H1 (cell line): ENCODE measurements around the gene LAPTM4A. TPM values are rescaled to one million over a fixed set of nuclear protein-coding genes. Genes with fewer than 3 reads are reported as not detected.

Source experiments
- CTCF ChIA-PET: fragments of 300-600 bp; sonication (Branson Sonifier 250); formaldehyde crosslinking; loops from one replicate; lab custom pipeline; 2021; ENCODE audit not compliant: partially characterized antibody; lab: Charles Lee
- POLR2A ChIA-PET: fragments of 300-600 bp; sonication (Branson Sonifier 250); formaldehyde crosslinking; loops from one replicate; lab custom pipeline; 2021; ENCODE audit warnings: inconsistent platforms; ENCODE audit not compliant: partially characterized antibody; lab: Charles Lee
- DNase-seq, 2 experiments: peaks; one replicate each; pipeline versions ENCODE4 v3.0.0 to v3.0.0-alpha.2; 2010 to 2022; ENCODE audit warnings: low spot score in 2 of 2, low read depth in 1 of 2, mixed read lengths in 1 of 2
- FAIRE-seq: peaks from 2 replicates; lab custom pipeline; 2011; peaks lifted over from hg19 to GRCh38; lab: Jason Lieb, UNC
- H2AFZ ChIP-seq: 2 replicates; pipeline ENCODE4 v1.8.1; 2012; ENCODE audit warnings: low read length, inconsistent platforms
- H2AK5ac ChIP-seq: 2 replicates; pipeline ENCODE4 v1.6.1; 2013; ENCODE audit warnings: low read depth, low read length
- H2BK120ac ChIP-seq: replicated peaks from 2 replicates; pipeline ENCODE3; 2013; ENCODE audit warnings: low read depth, low read length, inconsistent platforms
- H2BK12ac ChIP-seq: 2 replicates; pipeline ENCODE4 v1.6.1; 2013; ENCODE audit warnings: low read depth, low read length
- H2BK15ac ChIP-seq: 2 replicates; pipeline ENCODE4 v1.6.1; 2013; ENCODE audit warnings: low read length
- H2BK20ac ChIP-seq: 2 replicates; pipeline ENCODE4 v1.6.1; 2013; ENCODE audit warnings: low read length
- H2BK5ac ChIP-seq: 2 replicates; pipeline ENCODE4 v1.6.1; 2013; ENCODE audit warnings: low read depth, low read length
- H3K14ac ChIP-seq: 2 replicates; pipeline ENCODE4 v1.6.1; 2013; ENCODE audit warnings: inconsistent platforms; ENCODE audit not compliant: insufficient read length
- H3K18ac ChIP-seq: 2 replicates; pipeline ENCODE4 v1.6.1; 2013; ENCODE audit warnings: low read length; ENCODE audit errors: extremely low read depth
- H3K23ac ChIP-seq: 2 replicates; pipeline ENCODE4 v1.6.1; 2013; ENCODE audit warnings: inconsistent platforms; ENCODE audit not compliant: insufficient read length
- H3K23me2 ChIP-seq: 2 replicates; pipeline ENCODE4 v1.6.1; 2013; ENCODE audit warnings: low read depth, low read length
- H3K27ac ChIP-seq: 2 replicates; pipeline ENCODE4 v1.6.1; 2011; ENCODE audit warnings: low read depth, low read length, inconsistent platforms
- H3K27me3 ChIP-seq, 4 experiments: replicated peaks in 1 of 4; 1 replicate in 1 of 4; 2 replicates in 3 of 4; pipeline versions ENCODE4 v1.6.1 to v1.8.1; 2011 to 2013; ENCODE audit warnings: low read length in 3 of 4, mild to moderate bottlenecking in 3 of 4, inconsistent platforms in 2 of 4, mixed read lengths in 2 of 4, moderate library complexity in 1 of 4; ENCODE audit not compliant: control insufficient read depth in 3 of 4, insufficient read depth in 3 of 4; ENCODE audit errors: extremely low read depth in 1 of 4
- H3K36me3 ChIP-seq, 4 experiments: 2 replicates each; pipeline versions ENCODE4 v1.6.1 to v1.8.1; 2011 to 2013; ENCODE audit warnings: mild to moderate bottlenecking in 4 of 4, low read length in 3 of 4, moderate library complexity in 2 of 4, control low read depth in 1 of 4, inconsistent platforms in 1 of 4; ENCODE audit not compliant: insufficient read depth in 4 of 4, control insufficient read depth in 2 of 4
- H3K4ac ChIP-seq: replicated peaks from 2 replicates; pipeline ENCODE3; 2013; ENCODE audit warnings: low read length, low read depth, mixed read lengths, inconsistent platforms; ENCODE audit not compliant: insufficient read length
- H3K4me1 ChIP-seq, 4 experiments: replicated peaks in 1 of 4; 1 replicate in 1 of 4; 2 replicates in 3 of 4; pipeline versions ENCODE4 v1.6.1 to v1.8.1; 2011 to 2013; ENCODE audit warnings: low read length in 3 of 4, inconsistent platforms in 2 of 4, mixed read lengths in 1 of 4; ENCODE audit not compliant: insufficient read depth in 4 of 4, control insufficient read depth in 3 of 4
- H3K4me2 ChIP-seq, 2 experiments: 2 replicates each; pipeline versions ENCODE4 v1.6.1 to v1.8.1; 2011 to 2013; ENCODE audit warnings: low read depth in 2 of 2, low read length in 2 of 2, control low read depth in 1 of 2, inconsistent platforms in 1 of 2, mild to moderate bottlenecking in 1 of 2; ENCODE audit not compliant: insufficient read depth in 1 of 2
- H3K4me3 ChIP-seq, 4 experiments: fragments of 200-600, 300-600 bp in 1 of 4; sonication (generic), shearing (Covaris generic), sonication (Bioruptor Twin) in 1 of 4; 2 replicates each; pipeline versions ENCODE4 v1.5.1 to v1.8.1; 2011 to 2016; ENCODE audit warnings: low read length in 4 of 4, low read depth in 3 of 4, control low read depth in 2 of 4, inconsistent platforms in 2 of 4, mild to moderate bottlenecking in 2 of 4, mixed read lengths in 1 of 4, moderate library complexity in 1 of 4; ENCODE audit not compliant: insufficient read depth in 2 of 4; ENCODE audit errors: extremely low read depth in 1 of 4
- H3K56ac ChIP-seq: replicated peaks from 2 replicates; pipeline ENCODE3; 2013; ENCODE audit warnings: low read depth, mild to moderate bottlenecking, mixed read lengths, low read length, inconsistent platforms; ENCODE audit not compliant: insufficient read length
- H3K79me1 ChIP-seq: 2 replicates; pipeline ENCODE4 v1.6.1; 2013; ENCODE audit warnings: low read depth, low read length, control low read depth
- H3K79me2 ChIP-seq, 2 experiments: 2 replicates each; pipeline versions ENCODE4 v1.6.1 to v1.8.1; 2012 to 2013; ENCODE audit warnings: low read length in 2 of 2, mild to moderate bottlenecking in 2 of 2, inconsistent platforms in 1 of 2; ENCODE audit not compliant: insufficient read depth in 2 of 2, control insufficient read depth in 1 of 2
- H3K9ac ChIP-seq, 4 experiments: replicated peaks in 1 of 4; 1 replicate in 1 of 4; 2 replicates in 3 of 4; pipeline versions ENCODE4 v1.6.1 to v1.8.1; 2011 to 2013; ENCODE audit warnings: low read depth in 3 of 4, low read length in 3 of 4, control low read depth in 2 of 4, mild to moderate bottlenecking in 2 of 4, moderate library complexity in 2 of 4, inconsistent platforms in 1 of 4; ENCODE audit errors: extremely low read depth in 1 of 4
- H3K9me3 ChIP-seq, 2 experiments: 2 replicates each; pipeline versions ENCODE4 v1.6.1 to v1.8.1; 2012 to 2013; ENCODE audit warnings: mild to moderate bottlenecking in 2 of 2, moderate library complexity in 2 of 2, control low read depth in 1 of 2, inconsistent platforms in 1 of 2, low read depth in 1 of 2, low read length in 1 of 2, mixed read lengths in 1 of 2; ENCODE audit not compliant: insufficient read depth in 2 of 2
- H4K20me1 ChIP-seq, 2 experiments: replicated peaks in 1 of 2; 2 replicates each; pipeline versions ENCODE3 to v1.8.1; 2011 to 2013; ENCODE audit warnings: inconsistent platforms in 2 of 2, low read length in 2 of 2, mild to moderate bottlenecking in 1 of 2; ENCODE audit not compliant: insufficient read depth in 2 of 2, control insufficient read depth in 1 of 2
- H4K5ac ChIP-seq: 2 replicates; pipeline ENCODE4 v1.6.1; 2013; ENCODE audit warnings: low read length, low read depth, mixed read lengths, inconsistent platforms; ENCODE audit not compliant: insufficient read length
- H4K8ac ChIP-seq: 2 replicates; pipeline ENCODE4 v1.8.0; 2013; ENCODE audit warnings: mild to moderate bottlenecking, moderate library complexity, low read length, inconsistent platforms; ENCODE audit not compliant: insufficient read depth; ENCODE audit errors: extremely low read depth
- H4K91ac ChIP-seq: replicated peaks from 2 replicates; pipeline ENCODE3; 2013; ENCODE audit warnings: low read length, mixed read lengths, inconsistent platforms; ENCODE audit not compliant: insufficient read length
- ATF3 ChIP-seq: IDR thresholded peaks from 2 replicates; pipeline ENCODE4 v1.6.1; 2011; ENCODE audit warnings: low read depth, mild to moderate bottlenecking, low read length; ENCODE audit not compliant: insufficient read depth
- CEBPB ChIP-seq: IDR thresholded peaks from 2 replicates; pipeline ENCODE4 v1.6.1; 2012; ENCODE audit warnings: low read depth, low read length
- EP300 ChIP-seq, 2 experiments: IDR thresholded peaks; 1 replicate in 1 of 2; 2 replicates in 1 of 2; pipeline ENCODE4 v1.6.1; 2011 to 2012; ENCODE audit warnings: low read depth in 2 of 2, low read length in 2 of 2, mild to moderate bottlenecking in 2 of 2, borderline replicate concordance in 1 of 2, inconsistent platforms in 1 of 2, moderate library complexity in 1 of 2
- MAX ChIP-seq: IDR thresholded peaks from 2 replicates; pipeline ENCODE4 v1.6.1; 2012; ENCODE audit warnings: inconsistent platforms
- NANOG ChIP-seq: IDR thresholded peaks from 2 replicates; pipeline ENCODE4 v1.6.1; 2011; ENCODE audit warnings: low read length, low read depth, mild to moderate bottlenecking, inconsistent platforms; ENCODE audit not compliant: insufficient read depth, poor library complexity, severe bottlenecking
- SIN3A ChIP-seq, 2 experiments: IDR thresholded peaks in 1 of 2; conservative IDR thresholded peaks in 1 of 2; 2 replicates each; pipeline ENCODE4 v1.6.1; 2011 to 2012; ENCODE audit warnings: low read length in 2 of 2, improper control_type of control experiment in 1 of 2, low read depth in 1 of 2, mild to moderate bottlenecking in 1 of 2
- SP2 ChIP-seq: IDR thresholded peaks from 2 replicates; pipeline ENCODE4 v1.6.1; 2012; ENCODE audit warnings: mild to moderate bottlenecking, low read length, inconsistent platforms
- SUZ12 ChIP-seq: fragments of 200-600 bp; sonication (generic); IDR thresholded peaks from 2 replicates; pipeline ENCODE4 v1.6.1; 2012; ENCODE audit warnings: mild to moderate bottlenecking, inconsistent platforms, low read length, moderate library complexity, mixed read lengths
- USF2 ChIP-seq: IDR thresholded peaks from 2 replicates; pipeline ENCODE4 v1.6.1; 2011; ENCODE audit warnings: low read length, improper control_type of control experiment
- WGBS, 2 experiments: shearing (Covaris generic) in 1 of 2; methylation state at CpG; one replicate each; pipeline versions ENCODE4 v1.1.6 to v1.1.7; 2013 to 2015; ENCODE audit warnings: low lambda C conversion rate in 2 of 2, mixed read lengths in 2 of 2, inconsistent platforms in 1 of 2, low coverage in 1 of 2, missing lambda C conversion rate in 1 of 2; ENCODE audit not compliant: insufficient replicate concordance in 2 of 2, insufficient coverage in 1 of 2, insufficient read length in 1 of 2; ENCODE audit errors: extremely low coverage in 1 of 2, missing lambda C conversion rate in 1 of 2; 5-methylcytosine and 5-hydroxymethylcytosine counted together
- polyA plus RNA-seq, 7 experiments: library from polyadenylated mRNA; depleted of rRNA in 3 of 7; stranded (reverse) in 5 of 7; unstranded in 2 of 7; fragments of >200 nt in 5 of 7; fragments of 200-250 nt in 2 of 7; gene quantifications; 1 replicate in 5 of 7; 2 replicates in 1 of 7; 4 replicates in 1 of 7; pipeline versions ENCODE4 v1.2.1 to v1.2.3, GENCODE V29; 2011 to 2013; ENCODE audit warnings: missing spikeins in 2 of 7, mixed read lengths in 2 of 7
- total RNA-seq: library from RNA; stranded (reverse); fragmentation: NEBNext Ultra II Directional; extraction: Animal tissue kit (Norgen Biotek cat#: 25700); gene quantifications from 2 replicates; pipeline ENCODE4 v1.2.1, GENCODE V29; 2021

LAPTM4A gene
- total and polyA plus RNA-seq, 2 of the 8 experiments (the other 6 are each of a cell fraction or from before 2014, with no cell fraction given) = 193 to 419 TPM

- Histone ChIP-seq H2BK5ac (no peak overlapping the region), H3K23me2 (no peaks in the 10 kb centered on the region; the same call in 1 of the 2 replicates), H3K56ac (no peak overlapping the region), H4K8ac (no peak overlapping the region), H2BK120ac (no peak overlapping the region), H3K79me2 (no peaks in the 10 kb centered on the region), H3K4ac (no peak overlapping the region), H3K9ac (no peak overlapping the region), H2BK12ac (no peak overlapping the region), H3K4me3 (no peak overlapping the region), H3K9me3 (no peaks in the 10 kb centered on the region), H3K27me3 (no peaks in the 10 kb centered on the region; a peak in 1 of 7 replicates), H3K79me1 (no peaks in the 10 kb centered on the region; the same call in 1 of the 2 replicates), H4K20me1 (no peaks in the 10 kb centered on the region), H3K18ac (no peak overlapping the region; the same call in 1 of the 2 replicates), H2BK20ac (no peak overlapping the region), H4K91ac (no peak overlapping the region), H3K36me3 (no peaks in the 10 kb centered on the region), H3K4me1 (peaks cover 3 to 10% (median 5%) of the 10 kb centered on the region in 4 experiments; a peak in 6 of 7 replicates), H3K27ac (no peak overlapping the region), H4K5ac (no peak overlapping the region), H2AFZ (no peak overlapping the region), H2BK15ac (no peak overlapping the region), H2AK5ac (no peak overlapping the region), H3K4me2 (no peak overlapping the region), H3K23ac (no peak overlapping the region), H3K14ac (no peak overlapping the region)
- ChIA-PET CTCF (interaction anchor here (0.8 to 7.7 kb wide), 11 partner anchors 9 to 136 kb away, joined by 3 to 125 read pairs (median 4); partner anchors contain the start of genes LAPTM4A and MATN3), POLR2A (no interaction called here)
- 88% methylated on average over 9 of the region's 9 CpGs; no CpG with 5 or more reads in 1 of the 2 experiments for whole genome bisulfite sequencing, 2 experiments
- no peak for FAIRE-seq
- no peak for DNase-seq
- TF ChIP-seq SP2 (no peak), ATF3 (no peak), CEBPB (no peak), SUZ12 (no peak), MAX (no peak), NANOG (no peak), EP300 (IDR thresholded peaks at IDR 0.05; ENCODE audit: borderline replicate concordance in 1 of 2, low read depth in 2 of 2, low read length in 2 of 2) (no peak), USF2 (no peak), SIN3A (conservative IDR thresholded peaks at IDR 0.05 in 1 of 2, IDR thresholded peaks at IDR 0.05 in 1 of 2; ENCODE audit: low read depth in 1 of 2, low read length in 2 of 2) (no peak)
Observed at GRCh38 chr2:20089715-20090464, 38.5 kb upstream of the LAPTM4A start.
